DMS 273 treated with DMSO at 0.1 percent for 48 hours (cell line): Measurements from ENCODE around the gene ADAMTS13.
"Not testable (repeated sequence)": the region's sequence is repeated elsewhere in the genome, so short reads cannot be mapped to it uniquely, and the experiment has no call there.

Experiments
- DNase-seq: peaks from one replicate; lab custom pipeline; 2025; lab: John Stamatoyannopoulos, UW

The ADAMTS13 gene

DNA sequence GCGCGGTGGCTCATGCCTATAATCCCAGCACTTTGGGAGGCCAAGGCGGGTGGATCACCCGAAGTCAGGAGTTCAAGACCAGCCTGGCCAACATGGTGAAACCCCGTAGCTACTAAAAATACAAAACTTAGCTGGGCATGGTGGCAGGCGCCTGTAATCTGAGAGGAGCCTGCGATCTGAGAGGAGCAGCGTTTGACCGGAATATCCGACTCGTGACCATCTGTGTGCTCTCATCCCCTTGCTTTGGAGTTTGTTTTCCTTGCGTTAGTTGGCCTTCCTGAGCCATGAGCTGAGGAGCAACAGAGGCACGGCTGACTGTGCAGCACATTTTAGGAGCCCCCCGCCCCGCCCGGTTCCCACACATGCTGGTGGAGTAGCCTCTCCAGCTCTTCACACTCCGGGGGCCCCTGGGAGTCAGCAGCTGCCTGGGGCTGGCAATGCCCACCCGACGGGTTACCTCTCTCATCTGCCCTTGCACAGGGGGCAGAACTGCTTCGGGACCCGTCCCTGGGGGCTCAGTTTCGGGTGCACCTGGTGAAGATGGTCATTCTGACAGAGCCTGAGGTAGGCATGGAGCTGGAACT, 3.0 kb downstream of the ADAMTS13 start:
- no peak for DNase-seq

- no peak for DNase-seq
Observed at GRCh38 chr9:133426011-133426410, 3.8 kb downstream of the ADAMTS13 start.

DNA sequence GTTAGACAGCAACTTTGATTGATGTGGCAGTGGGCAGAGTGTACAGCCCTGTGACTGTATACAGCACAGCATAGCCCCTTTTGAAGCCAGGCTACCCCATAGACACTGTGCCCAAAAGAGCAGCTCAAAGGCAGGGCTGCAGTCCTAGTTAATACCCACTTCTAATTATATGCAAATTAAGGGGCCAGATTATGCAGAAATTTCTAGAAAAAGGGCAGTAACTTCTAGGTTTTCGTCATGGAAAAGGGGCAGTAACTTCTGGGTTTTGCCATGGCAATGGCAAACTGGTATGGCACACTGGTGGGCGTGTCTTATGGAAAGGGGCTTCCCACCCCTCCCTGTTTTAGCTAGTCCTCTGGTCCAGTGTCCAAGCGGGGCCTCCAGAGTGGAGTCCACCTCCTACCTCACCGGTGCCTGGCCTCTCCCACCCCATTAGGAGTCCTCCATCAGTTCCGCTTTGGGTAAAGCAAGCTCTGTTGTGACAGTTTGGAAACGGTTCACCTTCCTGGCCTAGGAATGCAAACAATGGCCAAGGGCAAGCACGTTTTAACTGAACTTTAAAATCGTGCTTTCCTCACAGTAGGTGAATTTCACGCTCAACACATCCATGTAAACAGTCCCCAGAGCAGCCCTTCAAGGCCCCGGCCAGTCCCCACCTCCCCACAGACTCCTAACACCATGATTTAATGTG, 5.6 kb downstream of the ADAMTS13 start:
- no peak for DNase-seq

- no peak for DNase-seq
Observed at GRCh38 chr9:133428617-133429101, 6.5 kb downstream of the ADAMTS13 start.

DNA sequence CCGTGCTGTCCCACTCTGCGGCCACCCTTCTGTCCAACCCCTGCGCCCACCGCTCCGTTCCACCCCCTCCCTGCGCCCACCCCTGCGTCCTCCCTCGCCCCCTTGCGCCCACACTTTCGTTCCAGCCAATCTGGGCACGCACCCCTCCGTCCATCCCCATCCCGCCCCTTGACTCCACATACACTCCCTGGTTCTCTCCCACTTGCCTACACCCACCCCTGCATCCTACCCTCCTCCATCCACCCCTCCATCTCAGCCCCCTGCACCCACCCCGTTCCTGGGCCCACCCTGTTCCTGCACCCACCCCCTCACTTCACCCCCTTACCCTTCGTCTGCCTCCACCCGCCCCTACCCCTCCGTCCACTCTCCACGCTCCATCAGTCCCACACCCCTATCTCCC, 7.0 kb downstream of the ADAMTS13 start:
- DNase-seq = no peak

GRCh38 chr9:133429641-133430161, 7.5 kb downstream of the ADAMTS13 start:
- DNase-seq = no peak

DNA sequence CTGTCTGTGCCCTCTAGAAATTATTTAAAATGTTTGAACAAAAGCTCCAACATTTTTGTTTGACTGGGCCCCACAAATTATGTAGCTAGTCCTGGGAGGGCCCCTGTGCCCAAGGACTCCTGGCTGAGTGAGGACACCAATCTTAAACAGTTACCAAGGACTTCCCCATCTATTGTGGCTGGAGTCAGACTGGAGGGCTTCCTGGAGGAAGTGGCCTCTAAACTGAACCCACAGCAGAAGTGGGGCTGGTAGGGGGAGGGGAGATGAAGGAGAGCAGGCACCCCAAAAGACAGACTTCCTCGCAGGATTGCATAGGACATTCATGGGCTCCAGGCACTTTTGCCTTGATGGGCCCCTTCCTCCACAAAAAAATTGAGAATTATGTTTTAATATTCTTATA, 8.1 kb downstream of the ADAMTS13 start:
- DNase-seq = no peak

DNA sequence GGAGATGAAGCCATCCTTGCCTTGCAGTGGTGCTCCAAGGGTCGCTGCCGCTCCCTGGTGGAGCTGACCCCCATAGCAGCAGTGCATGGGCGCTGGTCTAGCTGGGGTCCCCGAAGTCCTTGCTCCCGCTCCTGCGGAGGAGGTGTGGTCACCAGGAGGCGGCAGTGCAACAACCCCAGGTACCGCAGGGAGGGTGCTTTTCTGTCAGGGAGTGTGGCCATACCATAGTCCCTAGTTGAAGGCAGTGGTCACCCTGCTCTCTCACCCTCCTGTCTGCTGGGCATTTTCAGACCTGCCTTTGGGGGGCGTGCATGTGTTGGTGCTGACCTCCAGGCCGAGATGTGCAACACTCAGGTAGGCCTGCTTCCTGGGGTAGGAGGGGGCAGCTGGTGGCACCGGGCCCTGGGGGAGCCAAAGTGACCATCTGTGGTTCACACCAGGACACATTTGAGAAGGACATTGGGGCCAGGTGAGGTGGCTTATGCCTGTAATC, 11.2 kb downstream of the ADAMTS13 start:
- DNase-seq = no peak

DNA sequence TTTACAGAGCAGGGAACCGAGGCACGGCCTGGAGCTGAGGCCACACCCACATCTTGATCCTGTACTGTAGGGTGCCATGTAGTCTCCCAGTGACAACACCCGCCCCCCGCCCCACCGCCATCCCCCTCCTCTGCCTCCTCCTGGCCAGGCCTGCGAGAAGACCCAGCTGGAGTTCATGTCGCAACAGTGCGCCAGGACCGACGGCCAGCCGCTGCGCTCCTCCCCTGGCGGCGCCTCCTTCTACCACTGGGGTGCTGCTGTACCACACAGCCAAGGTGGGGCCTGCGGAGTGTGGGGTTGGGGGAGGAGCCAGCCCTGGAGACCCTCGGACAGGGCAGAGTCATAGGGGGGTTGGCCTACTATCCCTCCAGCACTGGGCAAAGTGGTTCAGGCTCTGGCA, 14.5 kb downstream of the ADAMTS13 start:
- no peak for DNase-seq

- DNase-seq = no peak
Observed at GRCh38 chr9:133437753-133438531, 15.8 kb downstream of the ADAMTS13 start.

DNA sequence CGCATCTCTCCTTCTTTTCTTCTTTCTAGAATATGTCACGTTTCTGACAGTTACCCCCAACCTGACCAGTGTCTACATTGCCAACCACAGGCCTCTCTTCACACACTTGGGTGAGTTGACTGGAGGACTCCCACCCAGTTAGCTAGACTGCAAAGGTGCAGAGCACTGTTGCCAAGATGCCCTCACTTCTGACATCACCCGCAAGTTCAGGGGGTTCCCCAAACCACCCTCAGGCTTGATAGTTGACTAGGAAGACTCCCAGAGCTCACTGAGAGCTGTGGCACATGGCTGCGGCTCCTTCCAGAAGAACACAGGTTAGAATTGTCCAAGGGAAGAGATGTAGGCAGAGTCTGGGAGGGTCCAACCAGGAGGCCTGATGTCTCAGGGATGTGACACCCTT, 17.2 kb downstream of the ADAMTS13 start:
- no peak for DNase-seq

DNA sequence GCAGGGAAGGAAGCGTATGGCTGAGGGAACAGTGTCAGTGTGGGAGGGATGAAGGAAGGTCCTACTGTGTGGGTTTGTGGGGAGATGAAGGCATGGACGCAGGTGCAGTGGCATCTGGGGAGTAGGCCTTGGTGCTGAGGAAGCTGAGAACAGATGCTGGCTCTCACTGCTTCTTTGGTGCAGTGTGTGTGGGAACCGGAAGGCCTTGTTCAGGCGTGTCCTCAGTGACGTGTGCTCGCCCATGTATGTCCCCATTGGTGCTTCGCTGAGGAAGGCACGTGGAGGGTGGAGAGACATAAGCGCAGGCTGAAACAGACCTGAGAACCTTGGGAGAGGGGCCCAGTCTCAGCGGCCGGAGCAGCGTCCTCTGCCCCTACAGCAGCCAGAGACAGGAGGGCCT, 18.7 kb downstream of the ADAMTS13 start:
- no peak for DNase-seq

- DNase-seq = no peak
Observed at GRCh38 chr9:133441571-133441970, 19.4 kb downstream of the ADAMTS13 start.

GRCh38 chr9:133443248-133443647, 21.1 kb downstream of the ADAMTS13 start:
- no peak for DNase-seq

GRCh38 chr9:133443982-133444381, 21.8 kb downstream of the ADAMTS13 start:
- no peak for DNase-seq

DNA sequence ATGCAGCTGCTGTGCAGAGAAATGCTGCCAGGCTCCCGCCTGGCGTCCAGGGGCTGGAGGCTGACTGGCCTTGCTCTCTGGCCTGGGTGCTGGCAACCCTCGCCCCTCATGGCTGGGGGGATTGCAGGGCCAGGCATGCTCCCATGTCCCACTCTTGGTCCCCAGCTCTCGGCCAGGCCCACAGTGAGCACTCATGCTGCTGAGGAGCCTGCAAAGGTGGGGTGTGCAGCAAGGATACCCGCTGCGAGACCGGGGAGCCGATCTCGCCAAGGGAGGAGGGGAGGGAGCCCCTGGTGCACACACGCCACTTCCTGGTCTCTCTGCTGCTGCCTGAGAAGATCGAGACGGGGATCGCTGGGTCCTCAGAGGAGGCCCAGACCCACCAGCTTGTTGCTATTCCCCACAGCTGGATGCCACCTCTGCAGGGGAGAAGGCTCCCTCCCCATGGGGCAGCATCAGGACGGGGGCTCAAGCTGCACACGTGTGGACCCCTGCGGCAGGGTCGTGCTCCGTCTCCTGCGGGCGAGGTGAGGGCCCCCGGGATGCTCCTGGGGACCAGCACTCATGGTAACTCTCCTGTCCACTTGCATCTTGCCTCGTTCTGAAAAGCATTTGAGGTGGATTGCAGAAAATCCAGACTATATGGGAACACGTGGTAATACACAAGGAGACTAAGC, 23.3 kb downstream of the ADAMTS13 start:
- DNase-seq = no peak

GRCh38 chr9:133448487-133448972, 26.4 kb downstream of the ADAMTS13 start:
- no peak for DNase-seq

DNA sequence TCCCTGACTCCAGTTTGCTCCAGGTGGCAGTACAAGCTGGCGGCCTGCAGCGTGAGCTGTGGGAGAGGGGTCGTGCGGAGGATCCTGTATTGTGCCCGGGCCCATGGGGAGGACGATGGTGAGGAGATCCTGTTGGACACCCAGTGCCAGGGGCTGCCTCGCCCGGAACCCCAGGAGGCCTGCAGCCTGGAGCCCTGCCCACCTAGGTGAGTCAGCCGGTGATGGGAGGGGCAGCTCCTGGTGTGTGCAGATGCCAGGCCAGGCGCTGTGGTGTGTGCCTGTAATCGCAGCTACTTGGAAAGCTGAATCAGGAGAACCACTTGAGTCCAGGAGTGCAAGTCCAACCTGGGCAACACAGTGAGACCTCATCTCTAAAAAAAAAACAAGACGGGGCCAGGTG, 27.6 kb downstream of the ADAMTS13 start:
- DNase-seq = no peak

DNA sequence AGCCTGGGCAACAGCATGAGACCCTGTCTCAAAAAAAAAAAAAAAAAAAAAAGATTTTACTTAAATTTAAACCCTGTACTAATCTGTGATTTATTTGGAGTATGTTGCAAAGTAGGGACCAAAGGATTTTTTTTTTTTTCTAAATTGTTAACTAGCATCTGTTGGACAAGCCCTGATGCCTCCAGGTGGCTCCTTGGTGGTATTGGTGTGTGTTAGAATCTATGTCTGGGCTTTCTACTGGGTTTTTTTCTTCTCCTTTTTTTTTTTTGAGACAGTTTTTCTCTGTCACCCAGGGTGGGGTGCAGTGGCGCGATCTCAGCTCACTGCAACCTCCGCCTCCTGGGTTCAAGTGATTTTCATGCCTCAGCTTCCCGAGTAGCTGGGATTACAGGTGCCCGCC, 29.7 kb downstream of the ADAMTS13 start:
- not testable (repeated sequence) for DNase-seq

DNA sequence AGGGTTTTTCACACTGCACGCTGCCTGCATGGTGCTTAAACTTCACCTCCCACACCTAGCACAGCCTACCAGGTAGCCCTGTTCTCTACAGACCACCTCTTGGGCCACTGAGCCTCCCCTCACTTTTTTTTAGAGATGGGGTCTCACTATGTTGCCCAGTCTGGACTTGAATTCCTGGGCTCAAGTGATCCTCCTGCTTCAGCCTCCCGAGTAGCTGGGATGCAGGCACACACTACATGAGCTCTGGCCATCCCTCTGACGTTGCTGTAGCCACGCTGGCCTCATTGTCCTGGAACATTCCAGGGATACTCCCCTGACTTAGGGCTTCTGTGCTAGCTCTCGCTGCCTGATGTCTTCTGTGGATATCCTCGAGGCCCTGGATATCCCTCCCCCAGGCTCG, 30.4 kb downstream of the ADAMTS13 start:
- DNase-seq = no peak

DNA sequence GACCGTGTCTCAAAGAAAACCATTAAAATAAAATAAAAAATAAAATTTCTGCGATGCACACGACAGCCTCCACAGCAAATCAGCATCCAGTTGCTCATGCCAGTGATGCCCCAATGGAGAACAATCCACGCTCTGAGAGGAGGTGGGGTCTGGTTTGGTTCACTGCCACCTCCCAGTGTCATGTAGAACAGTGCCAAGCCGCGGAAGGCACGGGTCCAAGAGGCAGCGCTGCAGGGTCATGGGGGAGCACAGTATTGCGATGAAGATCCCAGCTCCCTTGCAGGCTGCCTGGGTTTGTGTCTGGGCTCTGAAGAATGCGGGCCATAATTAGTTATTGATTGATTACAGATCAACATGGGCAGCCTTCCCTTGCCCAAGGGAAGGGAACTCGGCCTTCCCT, 31.5 kb downstream of the ADAMTS13 start:
- DNase-seq = no peak

- DNase-seq = no peak
Observed at GRCh38 chr9:133454325-133454724, 32.2 kb downstream of the ADAMTS13 start.
